GM19395 (cell line): ENCODE data around the gene CYLC1.

Source experiments
- ATAC-seq: cut with Tn5 transposase; IDR thresholded peaks from one replicate; pipeline ENCODE4 v1.9.1; 2021; ENCODE audit warnings: mild to moderate bottlenecking, moderate library complexity; ENCODE audit not compliant: unreplicated experiment

The CYLC1 gene, protein sequence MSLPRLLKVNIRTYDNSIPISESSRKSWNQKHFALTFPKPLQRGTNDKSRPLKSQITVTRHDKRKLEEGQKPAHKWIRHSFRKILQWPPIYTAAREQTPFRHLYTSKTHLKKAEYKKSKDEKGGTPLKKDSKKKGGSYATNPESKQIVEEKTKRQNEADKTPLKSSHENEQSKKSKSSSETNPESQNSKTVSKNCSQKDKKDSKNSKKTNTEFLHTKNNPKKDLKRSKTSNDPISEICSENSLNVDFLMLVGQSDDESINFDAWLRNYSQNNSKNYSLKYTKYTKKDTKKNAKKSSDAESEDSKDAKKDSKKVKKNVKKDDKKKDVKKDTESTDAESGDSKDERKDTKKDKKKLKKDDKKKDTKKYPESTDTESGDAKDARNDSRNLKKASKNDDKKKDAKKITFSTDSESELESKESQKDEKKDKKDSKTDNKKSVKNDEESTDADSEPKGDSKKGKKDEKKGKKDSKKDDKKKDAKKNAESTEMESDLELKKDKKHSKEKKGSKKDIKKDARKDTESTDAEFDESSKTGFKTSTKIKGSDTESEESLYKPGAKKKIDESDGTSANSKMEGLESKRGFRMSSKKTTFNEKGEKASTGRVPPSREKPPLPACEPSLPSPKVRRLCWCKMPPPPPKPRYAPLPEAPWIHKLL

DNA sequence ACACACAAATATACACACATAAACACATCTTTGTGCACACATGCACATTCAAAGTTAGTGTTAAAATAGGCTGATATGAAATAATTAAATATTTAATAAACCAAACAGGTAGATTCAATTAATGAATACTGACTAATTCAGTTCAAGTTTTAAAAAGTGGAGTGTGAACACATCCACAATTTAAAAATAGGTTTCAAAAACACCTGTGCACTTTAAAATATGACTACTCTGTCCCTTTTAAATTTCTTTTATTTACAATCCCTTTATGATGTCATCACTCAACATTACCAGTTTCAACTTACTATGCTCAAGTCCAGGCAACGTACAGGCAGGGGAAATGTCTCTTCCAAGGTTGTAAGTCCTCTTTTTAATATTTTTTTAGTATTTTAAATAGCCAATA, at the start of gene CYLC1:
Gene CYLC1, plus strand, starts transcription at position 301 of the 400 bp plus-strand sequence. Its CDS starts 37 bp downstream, at position 338.
- no peak for ATAC-seq

DNA sequence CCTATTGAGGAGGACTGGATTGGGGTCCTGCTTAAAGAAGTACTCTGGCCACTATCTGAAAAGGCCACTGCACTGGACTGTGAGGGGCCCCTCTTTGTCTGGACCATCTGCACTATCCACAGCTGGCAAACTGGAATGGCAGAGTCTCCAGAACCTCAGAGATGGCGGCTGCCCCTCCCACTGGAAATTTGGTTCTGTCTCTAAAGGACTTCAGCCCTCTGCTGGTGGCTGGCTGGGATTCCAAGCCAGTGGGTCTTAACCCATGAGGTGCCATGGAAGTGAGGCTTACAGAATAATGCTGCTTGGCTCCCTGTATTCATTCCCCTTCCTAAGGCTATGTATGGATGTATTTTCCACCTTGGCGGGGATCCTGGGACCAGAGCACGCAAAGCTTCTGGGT, 41.6 kb upstream of the CYLC1 start:
- ATAC-seq: no peak

DNA sequence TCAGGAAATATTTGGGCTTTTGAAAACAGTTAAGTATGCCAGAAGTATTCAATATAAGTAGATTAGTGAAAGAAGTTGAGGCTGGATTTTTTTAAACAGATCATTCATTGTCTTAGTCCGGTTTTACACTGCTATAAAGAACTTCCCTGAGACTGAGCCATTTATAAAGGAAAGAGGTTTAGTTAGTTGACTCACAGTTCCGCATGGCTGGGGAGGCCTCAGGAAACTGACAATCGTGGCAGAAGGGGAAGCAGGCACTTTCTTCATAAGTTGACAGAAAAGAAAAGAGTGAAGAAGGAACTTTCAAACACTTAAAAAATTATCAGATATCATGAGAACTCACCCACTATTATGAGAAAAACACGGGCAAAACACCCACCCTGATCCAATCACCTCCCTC, 31.1 kb upstream of the CYLC1 start:
- ATAC-seq: peak; percentile 56

DNA sequence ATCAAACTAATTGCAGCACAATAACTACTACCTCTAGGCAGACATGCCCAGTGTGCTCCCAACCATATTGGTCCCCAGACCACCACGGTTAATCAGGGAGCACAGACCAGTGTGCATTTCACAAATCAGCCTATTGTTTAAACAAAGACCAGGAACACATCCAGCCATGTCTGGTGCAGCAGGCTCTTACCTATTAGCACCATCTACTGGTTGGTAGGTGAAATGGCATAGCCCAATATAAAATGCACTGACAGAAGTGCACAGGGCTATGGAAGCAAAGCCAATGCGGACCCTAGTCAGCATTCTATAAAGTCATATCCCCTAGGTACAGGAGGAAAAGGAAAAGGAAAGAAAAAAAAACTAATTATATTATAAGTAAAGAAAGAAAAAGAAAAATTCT, 15.5 kb upstream of the CYLC1 start:
- ATAC-seq: peak; percentile 100

DNA sequence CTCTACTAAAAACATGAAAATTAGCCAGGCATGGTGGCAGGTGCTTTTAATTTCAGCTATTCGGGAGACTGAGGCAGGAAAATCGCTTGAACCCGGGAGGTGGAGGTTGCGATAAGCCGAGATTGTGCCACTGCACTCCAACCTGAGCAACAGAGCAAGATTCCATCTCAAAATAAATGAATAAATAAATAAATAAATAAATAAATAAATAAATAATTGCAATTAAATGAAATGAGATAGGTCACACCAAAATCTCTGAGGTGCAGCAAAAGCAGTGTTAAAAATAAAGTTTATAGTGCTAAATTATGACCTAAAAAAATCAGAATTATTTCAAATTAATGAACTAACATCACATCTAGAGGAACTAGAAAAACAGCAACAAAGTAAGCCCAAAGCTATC, 13.6 kb upstream of the CYLC1 start:
- no peak for ATAC-seq

DNA sequence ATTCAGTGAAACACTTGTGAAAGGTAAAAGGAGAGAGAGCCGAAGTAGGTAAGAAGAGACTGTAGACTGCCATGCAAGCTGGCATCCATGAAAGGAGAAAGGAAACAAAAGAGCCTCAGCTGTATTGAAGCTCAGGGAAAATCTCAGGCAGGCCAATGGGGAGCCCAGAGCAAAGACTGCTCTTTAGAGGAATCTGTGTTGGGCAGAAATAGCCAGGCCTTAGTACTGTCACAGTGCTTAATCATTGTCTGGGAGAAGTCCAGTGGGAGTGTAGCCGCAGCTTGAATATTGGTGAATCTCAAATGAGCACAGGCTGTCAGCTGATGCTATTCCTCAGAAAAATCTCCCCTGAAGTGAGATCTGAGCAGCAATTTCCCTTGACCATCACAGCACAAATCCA, 27.6 kb downstream of the CYLC1 start:
- no peak for ATAC-seq

DNA sequence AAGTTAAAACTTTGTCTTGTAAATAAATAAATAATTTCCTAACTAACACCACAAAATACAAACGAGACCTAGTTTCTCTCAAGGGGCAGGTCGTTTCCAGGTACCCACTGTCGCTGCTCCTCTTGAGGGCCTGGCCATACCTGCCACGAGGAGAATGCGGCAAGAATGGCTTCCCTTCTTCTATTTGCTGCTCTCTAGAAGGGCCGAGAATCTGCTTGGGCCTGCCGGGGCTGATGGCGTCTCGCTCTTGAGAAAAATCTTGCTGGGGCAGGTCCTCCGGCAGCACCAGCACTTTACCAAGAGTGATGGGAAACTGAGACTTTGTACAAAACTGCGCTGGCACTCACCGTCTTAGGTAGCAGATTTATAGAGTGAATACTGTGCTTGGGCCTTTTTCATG, 31.5 kb downstream of the CYLC1 start:
- ATAC-seq: no peak

DNA sequence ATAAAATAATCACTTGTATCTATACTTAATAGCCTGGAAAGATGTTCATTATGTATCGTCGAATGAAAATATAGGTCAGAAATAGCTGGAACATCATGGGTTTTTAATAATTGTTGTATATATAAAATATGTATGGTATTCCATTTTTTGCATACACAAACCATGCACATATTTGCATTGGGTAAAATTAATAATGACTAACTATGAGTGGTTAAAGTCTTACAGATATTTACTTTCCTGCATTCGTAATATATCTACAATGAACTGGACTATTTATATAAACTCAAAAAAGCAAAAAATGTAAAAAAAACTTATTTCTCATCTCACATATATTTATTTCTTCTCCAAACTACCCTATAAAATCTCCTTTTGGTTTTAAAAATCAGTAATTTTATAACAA, 46.0 kb downstream of the CYLC1 start:
- ATAC-seq: no peak

DNA sequence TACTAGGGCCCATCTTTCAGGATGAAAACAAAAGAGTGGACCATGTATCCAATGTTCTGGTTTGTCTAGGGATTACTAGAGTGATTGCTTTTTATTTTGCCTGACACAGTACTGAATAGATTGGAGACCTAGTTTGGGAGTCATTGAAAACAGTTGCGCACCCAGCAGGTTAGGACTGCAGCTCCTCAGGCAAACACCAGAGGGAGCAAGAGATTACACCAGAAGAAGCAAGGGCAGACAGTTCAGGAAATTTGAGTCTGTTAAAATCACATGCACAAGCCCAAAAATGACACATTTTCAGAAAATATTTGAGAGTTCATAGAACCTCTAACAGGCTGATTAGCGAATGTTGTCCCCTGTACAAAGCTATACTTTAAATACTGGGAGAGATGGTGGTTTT, 55.6 kb downstream of the CYLC1 start:
- peak; percentile 66 for ATAC-seq

DNA sequence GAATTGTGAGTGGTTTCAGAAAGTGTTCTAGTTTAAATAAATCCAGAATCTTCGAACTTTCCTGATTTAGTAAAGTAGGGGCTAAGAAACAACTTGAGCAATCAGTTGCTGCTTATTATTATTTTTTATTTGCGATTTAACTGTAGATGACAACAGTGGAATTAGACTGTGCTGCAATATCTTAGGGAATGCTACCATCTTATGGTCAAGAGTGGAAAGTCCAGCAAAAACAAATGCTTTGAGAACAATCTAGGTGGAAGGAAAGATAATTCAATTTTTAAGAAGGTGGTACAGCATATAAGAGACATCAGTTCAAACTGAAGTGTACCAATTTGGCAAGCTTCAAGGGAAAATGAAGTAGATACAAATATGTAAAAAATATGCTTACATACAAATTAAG, 73.3 kb downstream of the CYLC1 start:
- ATAC-seq: no peak
